ENCODE results near the gene CKAP2.
"Not testable (repeated sequence)": the region's sequence is repeated elsewhere in the genome, so short reads cannot be mapped to it uniquely, and the experiment has no call there.

GRCh38 chr13:52408071-52408658 lies 47.1 kb upstream of the CKAP2 start:
- TF ChIP-seq CTCF (IDR thresholded peaks at IDR 0.05; ENCODE audit: low read depth, low read length, missing input control); NR2F2 (IDR thresholded peaks at IDR 0.05); SP1 (IDR thresholded peaks at IDR 0.05); RXRA (IDR thresholded peaks at IDR 0.05); RAD21 (IDR thresholded peaks at IDR 0.05); EGR1 (IDR thresholded peaks at IDR 0.05; ENCODE audit: low read depth in 2 of 2); YY1 (IDR thresholded peaks at IDR 0.05); REST (IDR thresholded peaks at IDR 0.05); JUND (IDR thresholded peaks at IDR 0.05); GABPA (IDR thresholded peaks at IDR 0.05 in 1 of 2, conservative IDR thresholded peaks at IDR 0.05 in 1 of 2): not testable (repeated sequence)
